Measurements from ENCODE around the gene TMED6. TPM values are rescaled to one million over a fixed set of nuclear protein-coding genes. Genes with fewer than 3 reads are reported as not detected.

Gene TMED6
- total RNA-seq, 4 donors from 2014 or later: 1.3 TPM; not detected in 3

- Histone ChIP-seq H3K27me3 (no peaks in the 10 kb centered on the region), H3K9me3 (no peaks in the 10 kb centered on the region), H3K4me1 (no peaks in the 10 kb centered on the region), H3K4me3 (no peak overlapping the region), H3K27ac (no peak overlapping the region), H3K36me3 (peaks cover 0 to 4% of the 10 kb centered on the region in 2 donors)
- DNase-seq: no peak
- TF ChIP-seq CTCF (IDR thresholded peaks at IDR 0.05 in 4 of 5, conservative IDR thresholded peaks at IDR 0.05 in 1 of 5) (no peak), POLR2A (IDR thresholded peaks at IDR 0.05) (no peak)
- no peak for ATAC-seq
- intact Hi-C loops (cut with DNase I; ENCODE audit: low total_unique reads): no loop called here
- in situ Hi-C loops (cut with MboI; ENCODE audit: low sequenced_read_pairs in 4 of 4): no loop called here
These were observed 951 bp downstream of the TMED6 start for GRCh38 chr16:69350536-69351133.

- in situ Hi-C loops (cut with MboI; ENCODE audit: low sequenced_read_pairs in 4 of 4) (no loop called here), intact Hi-C loops (cut with DNase I; ENCODE audit: low total_unique reads) (no loop called here)
- Histone ChIP-seq H3K27ac (no peak overlapping the region), H3K9me3 (no peaks in the 10 kb centered on the region), H3K27me3 (no peaks in the 10 kb centered on the region), H3K4me3 (no peak overlapping the region), H3K36me3 (peaks cover 0 to 4% of the 10 kb centered on the region in 2 donors), H3K4me1 (no peaks in the 10 kb centered on the region)
- TF ChIP-seq POLR2A (IDR thresholded peaks at IDR 0.05): no peak
- no peak for TF ChIP-seq CTCF (IDR thresholded peaks at IDR 0.05 in 4 of 5, conservative IDR thresholded peaks at IDR 0.05 in 1 of 5)
- no peak for DNase-seq
- no peak for ATAC-seq
These were observed 2.0 kb downstream of the TMED6 start for GRCh38 chr16:69349536-69349935.

- H3K4me1 ChIP-seq: no peaks in the 10 kb centered on the region
- DNase-seq (no peak), ATAC-seq (no peak)
- intact Hi-C loops (cut with DNase I; ENCODE audit: low total_unique reads): no loop called here
- no peak overlapping the region for H3K27ac ChIP-seq
- H3K36me3 ChIP-seq: peaks cover 0 to 14% of the 10 kb centered on the region in 2 donors
- no peaks in the 10 kb centered on the region for H3K9me3 ChIP-seq
- in situ Hi-C loops (cut with MboI; ENCODE audit: low sequenced_read_pairs in 4 of 4): no loop called here
- no peak overlapping the region for H3K4me3 ChIP-seq
- H3K27me3 ChIP-seq: no peaks in the 10 kb centered on the region
- TF ChIP-seq CTCF (IDR thresholded peaks at IDR 0.05 in 4 of 5, conservative IDR thresholded peaks at IDR 0.05 in 1 of 5) (no peak), POLR2A (IDR thresholded peaks at IDR 0.05) (no peak)
These were observed 3.4 kb downstream of the TMED6 start for GRCh38 chr16:69348222-69348621.

- TF ChIP-seq CTCF (IDR thresholded peaks at IDR 0.05 in 4 of 5, conservative IDR thresholded peaks at IDR 0.05 in 1 of 5) (no peak), POLR2A (IDR thresholded peaks at IDR 0.05) (no peak)
- H3K27me3 ChIP-seq: no peaks in the 10 kb centered on the region
- in situ Hi-C loops (cut with MboI; ENCODE audit: low sequenced_read_pairs in 4 of 4) (no loop called here), intact Hi-C loops (cut with DNase I; ENCODE audit: low total_unique reads) (no loop called here)
- no peak for DNase-seq
- ATAC-seq: no peak
- H3K9me3 ChIP-seq: no peaks in the 10 kb centered on the region
- H3K27ac ChIP-seq: no peak overlapping the region
- H3K4me1 ChIP-seq: no peaks in the 10 kb centered on the region
- no peak overlapping the region for H3K4me3 ChIP-seq
- H3K36me3 ChIP-seq: peaks cover 0 to 30% of the 10 kb centered on the region in 2 donors
These were observed 4.9 kb downstream of the TMED6 start for GRCh38 chr16:69346683-69347082.

- Histone ChIP-seq H3K9me3 (no peaks in the 10 kb centered on the region), H3K27ac (no peak overlapping the region), H3K36me3 (peaks cover 0 to 37% of the 10 kb centered on the region in 2 donors), H3K27me3 (no peaks in the 10 kb centered on the region), H3K4me1 (no peaks in the 10 kb centered on the region), H3K4me3 (no peak overlapping the region)
- TF ChIP-seq CTCF (IDR thresholded peaks at IDR 0.05 in 4 of 5, conservative IDR thresholded peaks at IDR 0.05 in 1 of 5): no peak
- no peak for TF ChIP-seq POLR2A (IDR thresholded peaks at IDR 0.05)
- ATAC-seq (no peak), DNase-seq (no peak)
- intact Hi-C loops (cut with DNase I; ENCODE audit: low total_unique reads): no loop called here
- in situ Hi-C loops (cut with MboI; ENCODE audit: low sequenced_read_pairs in 4 of 4): no loop called here
These were observed 5.7 kb downstream of the TMED6 start for GRCh38 chr16:69345923-69346322.

Data from gastrocnemius medialis (tissue), 4 donors.